Midbrain (tissue), 1 donor: ENCODE measurements around the gene MLLT6.

ENCODE experiments used
- DNase-seq: peaks from one replicate; lab custom pipeline; 2025; lab: John Stamatoyannopoulos, UW

MLLT6 gene

GRCh38 chr17:38742411-38743308, 37.6 kb downstream of the MLLT6 start:
- DNase-seq: no peak

- no peak for DNase-seq
Observed at GRCh38 chr17:38743556-38744171, 38.6 kb downstream of the MLLT6 start.

- DNase-seq: no peak
Observed at GRCh38 chr17:38745545-38745944, 40.5 kb downstream of the MLLT6 start.

GRCh38 chr17:38746004-38746848, 41.2 kb downstream of the MLLT6 start:
- DNase-seq: no peak

GRCh38 chr17:38746849-38747462, 41.9 kb downstream of the MLLT6 start:
- no peak for DNase-seq

- no peak for DNase-seq
Observed at GRCh38 chr17:38747463-38748148, 42.5 kb downstream of the MLLT6 start.

- peak; percentile 34 for DNase-seq
Observed at GRCh38 chr17:38748149-38748891, 43.2 kb downstream of the MLLT6 start, which contains the start of gene PCGF2. TSS of gene PCGF2 (minus strand) at chr17:38748336. CDS start at chr17:38740402, 7,934 bp downstream.

- DNase-seq: no peak
Observed at GRCh38 chr17:38748892-38749222, 43.8 kb downstream of the MLLT6 start.

GRCh38 chr17:38749223-38750043, 44.4 kb downstream of the MLLT6 start:
- no peak for DNase-seq

- no peak for DNase-seq
Observed at GRCh38 chr17:38750044-38750311, 44.9 kb downstream of the MLLT6 start.

- no peak for DNase-seq
Observed at GRCh38 chr17:38750312-38751121, 45.4 kb downstream of the MLLT6 start.

GRCh38 chr17:38751144-38751807, 46.2 kb downstream of the MLLT6 start:
- DNase-seq: no peak

GRCh38 chr17:38751808-38752307, 46.8 kb downstream of the MLLT6 start:
- peak; percentile 58 for DNase-seq

GRCh38 chr17:38752308-38753070, 47.4 kb downstream of the MLLT6 start, which contains the start of gene PSMB3:
TSS of gene PSMB3 (plus strand) at chr17:38752741. CDS start at chr17:38752827, 86 bp downstream.
- DNase-seq: peak; percentile 99

- DNase-seq: no peak
Observed at GRCh38 chr17:38753071-38753506, 48.0 kb downstream of the MLLT6 start.

GRCh38 chr17:38761612-38762011, 56.5 kb downstream of the MLLT6 start:
- DNase-seq: no peak

- DNase-seq: no peak
Observed at GRCh38 chr17:38762231-38762630, 57.2 kb downstream of the MLLT6 start.
